GM21528 (cell line): ENCODE data around the gene ABCC10.
"Not testable (repeated sequence)": the region's sequence is repeated elsewhere in the genome, so short reads cannot be mapped to it uniquely, and the experiment has no call there.

Experiments
- ATAC-seq: cut with Tn5 transposase; IDR thresholded peaks from one replicate; pipeline ENCODE4 v1.9.1; 2021; ENCODE audit warnings: mild to moderate bottlenecking, moderate library complexity; ENCODE audit not compliant: unreplicated experiment, low FRiP score

Gene ABCC10

GRCh38 chr6:43492673-43493072, 65.3 kb downstream of the ABCC10 start:
- no peak for ATAC-seq

GRCh38 chr6:43493230-43493629, 65.9 kb downstream of the ABCC10 start:
- no peak for ATAC-seq

- ATAC-seq = no peak
Observed at GRCh38 chr6:43493833-43494232, 66.5 kb downstream of the ABCC10 start.

- no peak for ATAC-seq
Observed at GRCh38 chr6:43494321-43494720, 67.0 kb downstream of the ABCC10 start.

- ATAC-seq = no peak
Observed at GRCh38 chr6:43494766-43495165, 67.4 kb downstream of the ABCC10 start.

- ATAC-seq = no peak
Observed at GRCh38 chr6:43495409-43495941, 68.1 kb downstream of the ABCC10 start.

- ATAC-seq = no peak
Observed at GRCh38 chr6:43496370-43497128, 69.2 kb downstream of the ABCC10 start.

- ATAC-seq = no peak
Observed at GRCh38 chr6:43497129-43497396, 69.7 kb downstream of the ABCC10 start.

- no peak for ATAC-seq
Observed at GRCh38 chr6:43497689-43498088, 70.3 kb downstream of the ABCC10 start.

- not testable (repeated sequence) for ATAC-seq
Observed at GRCh38 chr6:43498291-43498690, 71.0 kb downstream of the ABCC10 start.

GRCh38 chr6:43499028-43499815, 71.9 kb downstream of the ABCC10 start:
- no peak for ATAC-seq
